PC-9 (cell line): ENCODE measurements around the gene KIAA0753.

Source experiments
- EZH2 ChIP-seq: fragments of 200-600 bp; sonication (generic); IDR thresholded peaks from 2 replicates; pipeline ENCODE4 v1.8.0; 2017; ENCODE audit warnings: antibody characterized with exemption, low read depth
- TF ChIP-seq, protein P1 (sequence below): fragments of 200-600 bp; sonication (generic); conservative IDR thresholded peaks from 2 replicates; pipeline ENCODE4 v1.6.1; 2017; ENCODE audit warnings: mixed run types, antibody characterized with exemption, mild to moderate bottlenecking, moderate library complexity

DNA sequence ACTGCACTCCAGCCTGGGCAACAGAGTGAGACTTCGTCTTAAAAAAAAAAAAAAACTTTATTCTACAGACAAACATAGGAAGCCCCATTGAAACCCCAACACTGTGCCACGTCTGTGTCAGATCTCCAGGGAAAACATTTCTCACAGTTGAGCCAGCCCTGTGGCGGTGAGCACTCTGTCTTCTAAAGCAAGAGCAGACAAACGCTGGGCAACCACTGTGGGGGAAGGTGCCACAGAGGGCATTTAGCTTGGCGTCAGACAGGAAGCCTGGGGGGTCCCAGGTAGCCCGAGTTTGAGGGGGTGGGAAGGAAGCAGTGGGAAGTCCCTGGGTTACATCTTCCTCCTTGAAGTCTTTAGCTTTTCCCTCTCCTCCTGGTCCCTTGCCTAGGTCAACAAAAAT is 27.0 kb upstream of the KIAA0753 start:
- TF ChIP-seq EZH2, result no peak
- TF ChIP-seq, protein P1, sequence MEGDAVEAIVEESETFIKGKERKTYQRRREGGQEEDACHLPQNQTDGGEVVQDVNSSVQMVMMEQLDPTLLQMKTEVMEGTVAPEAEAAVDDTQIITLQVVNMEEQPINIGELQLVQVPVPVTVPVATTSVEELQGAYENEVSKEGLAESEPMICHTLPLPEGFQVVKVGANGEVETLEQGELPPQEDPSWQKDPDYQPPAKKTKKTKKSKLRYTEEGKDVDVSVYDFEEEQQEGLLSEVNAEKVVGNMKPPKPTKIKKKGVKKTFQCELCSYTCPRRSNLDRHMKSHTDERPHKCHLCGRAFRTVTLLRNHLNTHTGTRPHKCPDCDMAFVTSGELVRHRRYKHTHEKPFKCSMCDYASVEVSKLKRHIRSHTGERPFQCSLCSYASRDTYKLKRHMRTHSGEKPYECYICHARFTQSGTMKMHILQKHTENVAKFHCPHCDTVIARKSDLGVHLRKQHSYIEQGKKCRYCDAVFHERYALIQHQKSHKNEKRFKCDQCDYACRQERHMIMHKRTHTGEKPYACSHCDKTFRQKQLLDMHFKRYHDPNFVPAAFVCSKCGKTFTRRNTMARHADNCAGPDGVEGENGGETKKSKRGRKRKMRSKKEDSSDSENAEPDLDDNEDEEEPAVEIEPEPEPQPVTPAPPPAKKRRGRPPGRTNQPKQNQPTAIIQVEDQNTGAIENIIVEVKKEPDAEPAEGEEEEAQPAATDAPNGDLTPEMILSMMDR, result no peak
